ENCODE measurements around the gene TMPRSS3.

DNA sequence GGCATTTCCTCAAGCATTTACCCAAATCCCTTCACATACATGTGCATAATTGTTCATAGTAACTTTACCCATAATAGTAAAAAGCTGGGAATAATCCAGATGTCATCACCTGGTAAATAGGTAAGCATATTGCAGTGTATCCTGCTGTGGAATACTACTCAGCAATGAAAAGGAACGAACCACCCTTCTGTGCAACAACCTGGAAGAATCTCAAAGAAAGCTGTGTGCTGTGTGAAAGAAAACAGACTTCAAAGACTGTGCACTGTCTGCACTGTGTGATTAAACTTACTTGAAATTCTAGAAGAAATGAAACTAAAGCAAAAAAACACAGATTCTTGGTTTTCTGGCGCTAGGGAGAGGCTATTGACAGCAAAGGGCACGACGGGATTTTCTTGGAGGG is 58.6 kb downstream of the TMPRSS3 start:
- TF ChIP-seq, protein P1, sequence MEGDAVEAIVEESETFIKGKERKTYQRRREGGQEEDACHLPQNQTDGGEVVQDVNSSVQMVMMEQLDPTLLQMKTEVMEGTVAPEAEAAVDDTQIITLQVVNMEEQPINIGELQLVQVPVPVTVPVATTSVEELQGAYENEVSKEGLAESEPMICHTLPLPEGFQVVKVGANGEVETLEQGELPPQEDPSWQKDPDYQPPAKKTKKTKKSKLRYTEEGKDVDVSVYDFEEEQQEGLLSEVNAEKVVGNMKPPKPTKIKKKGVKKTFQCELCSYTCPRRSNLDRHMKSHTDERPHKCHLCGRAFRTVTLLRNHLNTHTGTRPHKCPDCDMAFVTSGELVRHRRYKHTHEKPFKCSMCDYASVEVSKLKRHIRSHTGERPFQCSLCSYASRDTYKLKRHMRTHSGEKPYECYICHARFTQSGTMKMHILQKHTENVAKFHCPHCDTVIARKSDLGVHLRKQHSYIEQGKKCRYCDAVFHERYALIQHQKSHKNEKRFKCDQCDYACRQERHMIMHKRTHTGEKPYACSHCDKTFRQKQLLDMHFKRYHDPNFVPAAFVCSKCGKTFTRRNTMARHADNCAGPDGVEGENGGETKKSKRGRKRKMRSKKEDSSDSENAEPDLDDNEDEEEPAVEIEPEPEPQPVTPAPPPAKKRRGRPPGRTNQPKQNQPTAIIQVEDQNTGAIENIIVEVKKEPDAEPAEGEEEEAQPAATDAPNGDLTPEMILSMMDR (IDR thresholded peaks at IDR 0.05), result no peak
- TF ChIP-seq POLR2A (IDR thresholded peaks at IDR 0.05), result no peak

Data from heart left ventricle (tissue), 13 donors.